HG03457 (cell line): ENCODE results near the gene MTERF2.
"Not testable (repeated sequence)": the region's sequence is repeated elsewhere in the genome, so short reads cannot be mapped to it uniquely, and the experiment has no call there.

Source experiments
- ATAC-seq: cut with Tn5 transposase; IDR thresholded peaks from one replicate; pipeline ENCODE4 v1.9.1; 2021; ENCODE audit warnings: moderate number of reproducible peaks; ENCODE audit not compliant: unreplicated experiment

The MTERF2 gene, protein sequence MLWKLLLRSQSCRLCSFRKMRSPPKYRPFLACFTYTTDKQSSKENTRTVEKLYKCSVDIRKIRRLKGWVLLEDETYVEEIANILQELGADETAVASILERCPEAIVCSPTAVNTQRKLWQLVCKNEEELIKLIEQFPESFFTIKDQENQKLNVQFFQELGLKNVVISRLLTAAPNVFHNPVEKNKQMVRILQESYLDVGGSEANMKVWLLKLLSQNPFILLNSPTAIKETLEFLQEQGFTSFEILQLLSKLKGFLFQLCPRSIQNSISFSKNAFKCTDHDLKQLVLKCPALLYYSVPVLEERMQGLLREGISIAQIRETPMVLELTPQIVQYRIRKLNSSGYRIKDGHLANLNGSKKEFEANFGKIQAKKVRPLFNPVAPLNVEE

DNA sequence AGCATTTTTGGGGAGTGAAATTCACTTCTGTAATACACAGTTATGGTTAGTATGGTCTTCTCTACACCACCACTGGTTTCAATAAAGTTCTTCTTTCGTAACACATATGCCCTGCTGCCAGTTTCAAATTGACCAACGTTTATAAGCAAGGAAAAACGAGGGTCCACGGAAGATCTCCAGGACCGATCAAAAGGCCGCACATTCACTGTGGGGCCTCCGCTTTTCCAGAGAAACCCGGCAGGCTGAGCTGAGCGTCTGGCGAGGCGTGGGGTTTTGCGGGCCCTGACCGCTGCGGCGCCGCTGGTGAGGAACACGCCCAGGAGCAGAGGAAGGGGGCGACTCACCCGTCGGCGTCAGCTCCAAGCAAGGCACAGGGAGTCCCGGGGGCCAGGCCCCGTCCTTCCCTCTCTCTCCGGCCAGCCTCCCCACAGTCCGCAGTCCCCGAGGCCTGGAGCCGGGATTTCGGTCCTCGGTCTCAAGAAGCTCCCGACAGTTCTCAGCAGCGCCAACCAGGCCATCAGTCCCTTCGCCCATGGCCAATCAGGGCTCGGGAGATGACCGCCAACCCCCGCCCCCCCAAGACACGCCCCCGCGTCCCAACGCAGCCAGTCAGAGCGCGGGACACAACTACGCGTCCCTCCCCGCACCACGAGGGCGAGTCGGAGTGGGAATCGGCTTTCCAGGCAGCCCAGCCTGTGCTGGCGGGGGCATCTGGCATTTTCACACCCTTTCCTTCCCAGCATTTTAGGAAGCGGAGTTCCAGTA is at the start of gene MTERF2:
Gene MTERF2 (minus strand): TSS at position 522 of the 765 bp plus-strand sequence. CDS start 8,432 bp downstream, outside the sequence.
- ATAC-seq = peak; percentile 83

GRCh38 chr12:107035733-107036132 is 48.8 kb upstream of the MTERF2 start:
- ATAC-seq = no peak

DNA sequence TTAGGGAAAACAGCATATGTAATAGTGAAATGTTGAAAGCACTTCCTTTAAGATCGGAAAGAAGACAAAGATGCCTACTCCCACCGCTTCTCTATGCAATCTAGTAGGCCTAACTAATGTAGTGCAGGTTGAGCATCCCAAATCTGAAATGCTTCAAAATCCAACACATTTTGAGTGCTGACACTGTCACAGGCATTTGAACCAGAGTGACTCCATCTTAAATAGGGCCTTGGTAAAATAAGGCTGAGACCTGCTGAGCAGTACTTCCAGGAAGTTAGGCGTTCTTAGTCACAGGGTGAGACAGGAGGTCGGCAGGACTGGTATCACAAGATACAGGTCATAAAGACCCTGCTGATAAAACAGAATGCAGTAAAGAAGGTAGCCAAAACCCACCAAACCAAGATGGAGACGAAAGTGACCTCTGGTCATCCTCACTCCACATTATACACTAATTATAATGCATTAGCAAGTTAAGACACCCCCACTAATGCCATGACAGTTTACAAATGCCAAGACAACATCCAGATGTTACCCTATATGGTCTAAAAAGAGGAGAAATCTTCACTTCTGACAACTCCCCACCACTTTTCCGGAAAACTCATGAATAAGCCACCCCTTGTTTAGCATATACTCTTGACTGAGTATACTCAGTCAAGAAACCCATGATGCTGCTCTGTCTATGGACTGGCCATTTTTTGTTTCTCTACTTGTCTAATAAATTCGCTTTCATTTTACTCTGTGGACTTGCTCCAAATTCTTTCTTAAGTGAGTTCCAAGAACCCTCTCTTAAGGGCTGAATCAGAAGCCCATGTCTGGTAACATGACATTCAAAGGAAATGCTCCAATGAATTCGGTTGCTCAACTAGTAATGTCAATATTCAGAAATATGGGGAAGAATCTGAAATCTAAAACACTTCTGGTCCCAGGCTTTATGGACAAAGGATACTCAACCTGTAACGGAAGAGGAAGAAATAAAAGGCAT is 47.1 kb upstream of the MTERF2 start:
- ATAC-seq = no peak

DNA sequence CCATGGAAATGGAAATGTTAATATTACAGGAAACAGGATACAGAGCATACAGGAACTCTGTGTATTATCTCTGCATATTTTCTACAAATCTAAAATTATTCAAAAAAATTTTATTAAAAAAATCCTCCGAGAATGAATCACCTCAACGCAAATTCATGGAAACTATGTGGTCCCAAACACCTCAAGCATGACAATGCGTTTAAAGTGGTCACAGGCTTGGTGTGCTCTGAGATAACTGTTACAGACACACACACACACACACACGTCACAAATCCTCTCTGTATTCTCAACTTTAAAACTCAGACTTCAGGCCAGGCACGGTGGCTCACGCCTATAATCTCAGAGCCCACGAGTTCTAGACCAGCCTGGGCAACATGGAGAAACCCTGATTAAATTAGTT is 45.3 kb upstream of the MTERF2 start:
- no peak for ATAC-seq

DNA sequence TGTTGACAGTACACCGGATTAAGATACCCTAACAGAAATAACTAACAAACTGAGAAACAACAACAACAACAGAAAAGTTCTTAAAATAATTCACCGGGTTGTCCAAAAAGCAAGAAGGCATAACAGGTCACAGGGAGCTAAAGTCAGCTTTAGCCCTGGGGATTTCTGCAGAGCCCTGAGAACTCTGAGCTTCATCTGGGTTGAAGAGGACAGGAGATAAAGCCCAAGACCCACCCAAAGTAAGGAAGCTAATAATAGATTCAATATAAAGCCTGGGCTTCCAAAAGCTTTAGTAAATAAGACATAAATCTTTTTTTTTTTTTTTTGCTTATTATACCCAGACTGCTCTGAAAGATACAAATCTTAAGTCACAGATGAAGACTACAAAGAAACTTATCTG is 44.1 kb upstream of the MTERF2 start:
- ATAC-seq = no peak

DNA sequence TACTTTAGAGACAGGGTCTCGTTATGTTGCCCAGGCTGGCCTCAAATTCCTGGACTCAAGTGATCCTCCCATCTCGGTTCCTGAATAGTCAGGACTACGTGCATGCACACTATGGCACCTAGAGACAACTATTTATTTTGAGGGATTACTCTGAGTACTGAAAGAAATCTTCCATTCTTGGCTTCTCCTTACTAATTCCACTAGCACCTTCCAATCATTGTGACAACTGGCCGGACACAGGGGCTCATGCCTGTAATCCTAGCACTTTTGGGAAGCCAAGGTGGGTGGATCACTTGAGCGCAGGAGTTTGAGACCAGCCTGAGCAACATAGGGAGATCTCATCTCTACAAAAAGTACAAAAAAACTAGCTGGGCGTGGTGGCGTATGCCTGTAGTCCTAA is 42.1 kb upstream of the MTERF2 start:
- no peak for ATAC-seq

DNA sequence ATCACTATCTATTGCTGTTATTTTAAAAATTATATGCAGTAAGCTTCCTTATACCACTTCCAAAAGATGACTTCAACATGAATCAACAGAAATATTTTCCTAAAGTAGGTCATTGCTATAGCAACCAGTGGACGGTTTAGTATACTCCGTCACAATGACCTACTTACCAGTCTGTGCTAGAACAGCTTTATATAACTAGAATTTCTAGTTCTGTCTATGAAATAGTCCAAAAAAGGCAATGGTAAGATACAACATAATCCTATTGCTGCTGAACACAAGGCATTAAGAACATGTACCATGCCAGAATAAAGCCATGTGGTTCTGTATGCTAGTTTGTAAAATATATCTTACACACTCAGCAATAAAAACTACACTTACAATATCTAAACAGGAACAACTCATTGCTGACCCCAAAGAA is 40.7 kb upstream of the MTERF2 start:
- ATAC-seq = no peak

GRCh38 chr12:107026806-107027635 is 40.1 kb upstream of the MTERF2 start:
- no peak for ATAC-seq

- ATAC-seq = not testable (repeated sequence)
These were observed 39.4 kb upstream of the MTERF2 start for GRCh38 chr12:107026356-107026755.

DNA sequence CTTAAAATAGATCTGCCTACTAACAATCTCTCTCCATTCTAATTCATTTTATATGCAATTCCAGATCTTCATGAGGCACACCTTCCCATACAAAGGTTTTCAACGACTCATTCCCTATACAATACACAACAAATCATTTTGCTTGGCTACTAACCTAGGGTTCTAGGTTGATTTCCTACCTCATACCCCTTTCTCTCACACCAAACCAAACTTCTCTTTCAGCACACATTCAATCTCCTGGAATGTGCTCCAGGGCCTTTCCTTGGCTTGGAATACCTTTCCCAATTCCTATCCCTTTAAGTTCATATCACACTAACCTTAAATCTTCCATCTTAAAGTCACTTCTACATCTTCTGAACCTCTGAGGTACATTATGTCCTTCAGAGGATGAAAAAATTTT is 38.7 kb upstream of the MTERF2 start:
- no peak for ATAC-seq

- ATAC-seq = no peak
These were observed 32.6 kb upstream of the MTERF2 start for GRCh38 chr12:107019546-107019945.

DNA sequence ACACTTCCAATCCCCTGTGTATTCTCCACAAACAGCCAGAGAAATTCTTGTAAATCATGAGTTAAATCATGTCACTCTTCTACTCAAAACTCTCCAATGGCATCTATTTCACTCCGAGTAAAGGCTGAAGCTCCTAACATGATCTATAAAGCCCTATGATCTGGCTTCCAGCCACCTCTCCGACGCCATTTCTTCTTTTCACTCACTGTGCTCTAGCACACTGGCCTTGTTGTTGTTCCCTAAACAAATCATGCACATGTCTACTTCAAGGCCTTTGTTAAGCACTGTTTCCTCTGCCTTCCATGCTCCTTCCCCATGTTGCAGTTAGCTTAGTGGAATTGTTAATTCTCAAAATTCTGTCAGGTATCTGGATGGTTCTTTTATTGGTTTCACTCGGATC is 30.1 kb upstream of the MTERF2 start:
- no peak for ATAC-seq

- no peak for ATAC-seq
These were observed 27.1 kb upstream of the MTERF2 start for GRCh38 chr12:107014055-107014454.

- no peak for ATAC-seq
These were observed 25.9 kb upstream of the MTERF2 start for GRCh38 chr12:107012736-107013425.

DNA sequence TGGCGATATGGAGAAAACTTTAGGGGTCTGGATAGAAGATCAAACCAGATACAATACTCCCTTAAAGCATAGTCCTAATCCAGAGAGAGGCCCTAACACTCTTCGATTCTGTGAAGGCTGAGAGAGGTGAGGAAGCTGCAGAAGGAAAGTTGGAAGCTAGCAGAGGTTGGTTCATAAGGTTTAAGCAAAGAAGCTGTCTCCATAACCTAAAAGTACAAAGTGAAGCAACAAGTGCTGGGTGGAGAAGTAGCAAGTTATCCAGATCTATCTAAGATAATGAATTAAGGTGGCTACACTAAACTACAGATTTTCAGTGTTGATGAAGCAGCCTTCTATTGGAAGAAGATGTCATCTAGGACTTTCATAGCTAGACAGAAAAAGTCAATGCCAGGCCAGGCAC is 24.6 kb upstream of the MTERF2 start:
- ATAC-seq = no peak

DNA sequence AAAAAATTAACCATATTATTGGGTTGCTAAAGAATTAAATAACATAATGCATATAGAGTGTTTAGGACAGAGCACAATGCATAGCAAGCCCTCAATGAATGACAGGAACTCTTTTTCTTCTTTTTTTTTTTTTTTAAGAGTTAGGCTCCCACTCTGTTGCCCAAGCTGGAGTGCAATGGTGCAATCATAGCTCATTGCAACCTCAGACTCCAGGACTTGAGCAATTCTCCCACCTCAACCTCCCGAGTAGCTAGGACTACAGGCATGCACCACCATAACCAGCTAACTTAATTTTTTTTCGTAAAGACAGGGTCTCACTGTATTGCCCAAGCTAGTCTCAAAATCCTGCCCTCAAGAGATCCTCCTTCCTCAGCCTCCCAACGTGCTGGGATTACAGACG is 20.5 kb upstream of the MTERF2 start:
- ATAC-seq = no peak

DNA sequence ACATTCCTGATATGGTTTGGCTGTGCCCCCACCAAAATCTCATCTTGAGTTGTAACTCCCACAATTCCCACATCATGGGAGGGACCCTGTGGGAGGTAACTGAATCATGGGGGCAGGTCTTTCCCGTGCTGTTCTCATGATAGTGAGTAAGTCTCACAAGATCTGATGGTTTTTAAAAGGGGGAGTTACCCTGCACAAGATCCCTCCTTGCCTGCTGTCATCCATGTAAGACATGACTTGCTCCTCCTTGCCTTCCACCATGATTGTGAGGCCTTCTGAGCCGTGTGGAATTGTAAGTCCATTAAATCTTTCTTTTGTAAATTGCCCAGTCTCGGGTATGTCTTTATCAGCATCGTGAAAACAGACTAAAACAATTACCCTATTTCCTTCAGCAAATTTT is 15.7 kb upstream of the MTERF2 start:
- not testable (repeated sequence) for ATAC-seq

DNA sequence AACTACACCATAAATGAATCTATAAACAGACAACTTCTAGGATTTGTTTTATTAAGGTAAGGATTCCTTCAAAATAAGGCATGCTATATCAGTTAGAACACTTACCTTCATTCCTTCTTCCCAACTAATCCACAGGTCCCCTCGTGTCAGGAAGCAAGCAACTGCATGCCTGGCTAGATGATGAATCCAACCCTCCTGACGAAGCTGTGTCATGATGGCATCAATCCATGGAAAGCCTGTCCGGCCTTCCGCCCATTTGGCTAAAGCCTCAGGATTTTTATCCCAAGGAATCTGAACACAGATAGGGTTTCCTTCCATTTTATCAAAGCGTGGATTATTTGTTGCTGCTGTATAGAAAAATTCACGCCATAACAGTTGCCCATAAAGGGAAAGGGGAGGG is 12.5 kb upstream of the MTERF2 start:
- ATAC-seq = no peak

GRCh38 chr12:106997916-106998315 is 11.0 kb upstream of the MTERF2 start:
- ATAC-seq = no peak

- ATAC-seq = not testable (repeated sequence)
These were observed 9.2 kb upstream of the MTERF2 start for GRCh38 chr12:106996102-106996501.
